Fibroblast of skin of back (primary cell): ENCODE data around the gene ZNF655.
A peak's percentile ranks its signal among the peaks of the same experiment; 100 is the strongest.
"Not testable (repeated sequence)": the region's sequence is repeated elsewhere in the genome, so short reads cannot be mapped to it uniquely, and the experiment has no call there.

Source experiments
- DNase-seq: peaks from one replicate; pipeline ENCODE4 v3.0.0-alpha.2; 2013

The ZNF655 gene

DNA sequence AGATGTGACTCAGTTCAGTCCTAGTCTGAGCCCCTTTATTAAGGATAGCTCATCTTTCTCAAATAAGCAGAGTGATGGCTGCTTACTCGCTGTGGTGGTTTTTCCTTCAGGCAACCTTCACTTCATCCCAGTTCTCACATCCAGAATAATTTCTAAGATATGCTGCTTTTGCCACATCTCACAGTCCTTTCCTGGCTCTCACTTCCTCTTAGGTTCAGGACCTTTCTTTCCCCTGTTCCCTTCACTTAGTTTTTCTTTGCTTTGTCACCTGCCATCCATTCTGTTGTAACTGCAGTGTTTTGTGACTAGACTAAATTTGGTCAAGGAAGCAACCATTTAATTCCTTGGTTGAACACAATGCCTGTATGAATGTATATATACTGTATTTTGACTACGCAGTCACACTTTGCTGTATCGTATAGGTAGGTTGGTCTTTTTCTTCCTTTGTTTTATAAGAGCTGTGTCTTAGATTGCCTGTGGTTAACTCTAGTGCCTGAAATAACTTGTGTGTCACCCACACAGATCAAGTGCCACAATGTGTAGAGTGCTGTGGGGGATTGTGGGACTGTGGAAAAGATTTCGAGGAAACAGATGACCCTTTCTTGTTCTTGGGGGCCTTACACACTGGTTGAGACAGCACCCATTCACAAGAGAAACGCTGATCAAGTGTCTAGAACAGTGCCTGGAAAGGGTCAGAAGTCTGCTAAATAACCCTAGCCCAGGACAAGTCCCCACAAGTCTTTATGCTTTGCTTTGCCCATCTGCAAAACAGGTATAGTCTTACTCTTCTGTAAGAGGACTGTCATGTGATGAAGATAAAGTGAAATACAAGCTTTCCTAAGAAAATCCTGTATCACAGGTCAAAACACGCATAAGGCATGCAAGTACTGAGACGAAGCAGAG, 2.6 kb downstream of the ZNF655 start:
- DNase-seq = no peak

DNA sequence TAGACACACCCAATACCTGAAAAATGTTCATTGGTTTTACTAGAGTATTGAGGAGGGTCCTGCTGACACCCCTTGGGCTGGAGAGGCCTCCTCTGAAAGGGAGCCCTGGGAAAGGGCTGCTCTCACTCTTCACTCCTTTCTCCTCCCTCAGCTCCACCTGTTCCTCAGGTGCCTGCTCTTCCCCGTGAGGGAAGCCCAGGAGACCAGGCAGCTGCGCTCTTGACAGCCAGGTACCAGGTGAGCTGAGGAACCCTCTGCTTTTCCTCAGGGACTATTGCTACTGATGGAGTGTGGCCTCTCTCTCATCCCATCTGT, 3.3 kb downstream of the ZNF655 start:
- DNase-seq = no peak

DNA sequence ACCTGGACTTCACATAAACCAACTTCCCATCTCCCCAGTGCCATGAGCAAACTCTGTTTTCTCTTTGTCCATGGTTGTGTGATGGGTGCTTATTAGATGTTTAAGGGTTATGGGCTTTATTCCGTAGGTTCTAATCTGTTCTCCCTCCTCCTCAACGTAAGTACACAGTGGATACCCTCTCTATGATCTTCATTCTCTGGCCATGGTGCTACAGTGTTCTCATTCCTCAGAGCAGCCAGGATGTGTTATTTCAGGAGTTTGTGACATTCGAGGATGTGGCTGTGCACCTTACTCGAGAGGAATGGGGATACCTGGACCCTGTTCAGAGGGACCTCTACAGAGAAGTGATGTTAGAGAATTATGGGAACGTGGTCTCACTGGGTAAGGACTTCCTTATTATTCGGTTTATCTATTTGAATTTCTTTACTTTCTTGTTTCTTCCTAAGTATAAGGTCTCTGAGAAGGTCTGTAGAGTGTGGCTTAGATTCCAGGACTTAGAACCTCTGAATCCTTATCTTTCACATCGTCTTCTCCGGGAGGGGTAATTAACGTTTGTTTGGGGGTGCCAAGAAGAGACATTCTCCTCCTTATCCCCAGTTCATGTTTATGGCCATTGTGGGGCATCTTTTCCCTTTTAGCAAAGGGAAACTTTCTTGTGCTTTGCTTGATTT, 3.8 kb downstream of the ZNF655 start:
- DNase-seq = no peak

DNA sequence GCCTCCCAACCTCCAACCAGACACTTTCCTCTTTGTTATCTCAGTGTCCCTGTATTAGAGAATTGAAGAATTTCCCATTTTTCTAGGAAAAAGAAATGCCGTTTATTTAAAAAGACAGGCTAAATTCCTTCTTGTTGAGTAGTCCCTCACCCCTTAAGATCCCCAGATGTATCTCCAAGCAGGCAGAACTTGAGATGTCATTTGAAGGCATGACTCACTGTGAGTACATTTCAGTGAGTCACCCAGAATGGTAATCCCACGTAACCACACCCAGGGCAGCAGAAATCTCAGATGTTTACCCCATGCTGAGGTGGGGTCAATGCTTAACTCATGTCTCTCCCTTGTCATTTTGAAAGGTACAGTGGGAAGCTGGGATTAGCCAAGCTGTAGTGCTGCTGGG, 4.4 kb downstream of the ZNF655 start:
- DNase-seq = peak; percentile 100

DNA sequence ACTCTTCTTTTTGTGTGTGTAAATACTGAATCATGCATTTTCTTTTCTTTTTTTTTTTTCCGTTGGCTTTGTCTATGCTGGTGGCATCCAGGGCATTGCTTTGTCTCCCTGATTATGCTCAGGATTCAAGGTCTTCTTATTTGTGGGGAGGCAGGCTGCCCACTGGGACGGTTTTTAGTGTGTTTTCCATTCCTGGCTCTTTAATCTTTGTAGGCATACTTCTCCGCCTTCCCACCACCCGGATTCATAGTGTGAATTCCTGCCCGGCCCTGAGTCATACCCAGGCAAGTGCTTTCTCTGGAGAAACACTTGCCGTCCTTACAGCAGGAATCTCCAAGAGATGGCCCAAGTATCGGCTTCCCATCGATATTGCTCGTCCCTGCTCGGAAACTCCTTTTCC, 5.2 kb downstream of the ZNF655 start:
- DNase-seq = peak; percentile 95

DNA sequence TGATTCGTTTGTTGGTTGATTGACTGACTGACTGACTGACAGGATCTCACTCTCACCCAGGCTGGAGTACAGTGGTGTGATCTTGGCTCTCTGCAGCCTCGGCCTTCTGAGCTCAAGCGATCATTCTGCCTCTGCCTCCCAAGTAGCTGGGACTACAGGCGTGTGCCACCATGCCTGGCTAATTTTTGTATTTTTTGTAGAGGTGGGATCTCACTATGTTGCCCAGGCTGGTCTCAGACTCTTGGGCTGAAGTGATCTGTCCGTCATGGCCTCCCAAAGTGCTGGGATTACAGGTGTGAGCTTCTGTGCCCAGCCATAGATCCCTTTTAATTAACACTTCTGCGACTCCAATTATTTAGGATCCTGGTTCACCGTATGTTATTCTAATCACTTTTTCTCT, 10.3 kb downstream of the ZNF655 start:
- DNase-seq = not testable (repeated sequence)

DNA sequence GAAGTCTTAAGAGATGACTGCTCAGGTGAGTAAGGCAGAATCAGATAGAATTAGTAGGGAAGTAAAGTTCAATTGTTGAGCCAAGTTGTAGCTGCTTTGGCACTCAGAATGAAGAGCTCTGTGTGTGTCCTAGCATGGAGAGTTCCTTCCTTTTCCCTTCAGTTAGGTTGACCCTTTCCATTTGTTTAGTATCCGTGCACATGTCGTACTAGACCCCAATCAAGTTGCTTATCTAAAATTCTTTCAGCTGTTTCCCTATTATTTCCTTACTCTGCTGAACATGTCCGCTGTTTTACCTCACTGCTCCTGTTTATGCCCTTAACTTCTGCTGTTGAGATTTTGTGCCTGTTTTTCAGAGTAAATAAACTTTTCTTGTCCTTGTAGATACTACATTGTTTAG, 13.3 kb downstream of the ZNF655 start:
- DNase-seq = no peak

DNA sequence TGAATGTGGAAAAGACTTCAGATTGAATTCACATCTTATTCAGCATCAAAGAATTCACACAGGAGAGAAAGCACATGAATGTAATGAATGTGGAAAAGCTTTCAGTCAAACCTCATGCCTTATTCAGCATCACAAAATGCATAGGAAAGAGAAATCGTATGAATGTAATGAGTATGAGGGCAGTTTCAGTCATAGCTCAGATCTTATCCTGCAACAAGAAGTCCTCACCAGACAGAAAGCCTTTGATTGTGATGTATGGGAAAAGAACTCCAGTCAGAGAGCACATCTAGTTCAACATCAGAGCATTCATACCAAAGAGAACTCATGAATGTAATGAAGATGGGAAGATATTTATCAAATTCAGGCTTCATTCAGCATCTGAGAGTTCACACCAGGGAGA, 14.8 kb downstream of the ZNF655 start:
- no peak for DNase-seq

DNA sequence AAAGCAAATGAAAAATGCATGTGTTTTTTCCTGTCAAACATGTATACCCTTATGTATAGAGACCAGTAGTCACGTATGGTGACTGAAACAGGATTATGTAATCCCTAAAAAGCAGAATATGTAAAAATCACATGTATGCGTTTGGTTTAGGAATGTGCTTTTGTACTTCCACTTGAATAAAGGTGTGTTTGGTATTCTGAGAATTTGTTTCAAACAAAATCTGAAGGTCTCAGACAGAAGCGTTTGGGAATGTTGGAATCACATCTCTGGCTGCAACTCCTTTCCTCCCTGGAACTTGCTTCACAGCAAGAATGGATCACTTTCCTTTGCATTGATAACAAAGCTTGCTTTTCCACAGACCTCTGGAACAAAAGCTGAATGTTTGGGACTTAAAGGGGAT, 17.8 kb downstream of the ZNF655 start:
- DNase-seq = no peak

DNA sequence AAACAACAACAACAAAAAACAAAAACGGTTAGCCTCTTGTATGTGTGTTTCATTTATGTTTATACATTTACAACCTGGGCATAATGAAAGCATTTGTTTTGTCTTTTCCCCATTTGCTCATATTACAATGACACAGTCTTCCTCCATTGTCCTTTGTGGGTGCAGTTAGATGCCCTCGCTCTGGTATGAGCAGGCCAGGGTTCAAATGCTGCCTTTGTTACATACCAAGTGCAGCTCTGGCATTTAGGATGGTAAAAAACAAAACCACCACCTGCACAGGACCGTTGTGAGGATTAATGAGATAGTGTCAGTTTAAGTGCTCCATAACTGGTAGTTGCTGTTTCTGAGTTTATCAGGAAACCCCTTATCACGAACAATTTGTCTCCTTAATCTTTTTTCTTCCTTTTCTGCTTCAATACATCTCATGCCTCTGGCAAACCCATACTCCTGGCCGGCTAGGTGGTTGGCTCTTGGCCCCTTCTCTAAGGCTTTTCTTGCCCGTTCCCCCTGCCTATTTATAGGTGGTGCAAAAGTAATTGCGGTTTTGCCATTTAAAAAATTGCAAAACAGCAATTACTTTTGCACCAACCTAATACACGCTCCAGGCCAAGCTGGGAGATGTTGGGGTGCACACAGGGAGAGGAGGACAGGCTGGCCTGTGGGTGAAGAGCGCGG, 21.0 kb downstream of the ZNF655 start:
- DNase-seq = no peak

DNA sequence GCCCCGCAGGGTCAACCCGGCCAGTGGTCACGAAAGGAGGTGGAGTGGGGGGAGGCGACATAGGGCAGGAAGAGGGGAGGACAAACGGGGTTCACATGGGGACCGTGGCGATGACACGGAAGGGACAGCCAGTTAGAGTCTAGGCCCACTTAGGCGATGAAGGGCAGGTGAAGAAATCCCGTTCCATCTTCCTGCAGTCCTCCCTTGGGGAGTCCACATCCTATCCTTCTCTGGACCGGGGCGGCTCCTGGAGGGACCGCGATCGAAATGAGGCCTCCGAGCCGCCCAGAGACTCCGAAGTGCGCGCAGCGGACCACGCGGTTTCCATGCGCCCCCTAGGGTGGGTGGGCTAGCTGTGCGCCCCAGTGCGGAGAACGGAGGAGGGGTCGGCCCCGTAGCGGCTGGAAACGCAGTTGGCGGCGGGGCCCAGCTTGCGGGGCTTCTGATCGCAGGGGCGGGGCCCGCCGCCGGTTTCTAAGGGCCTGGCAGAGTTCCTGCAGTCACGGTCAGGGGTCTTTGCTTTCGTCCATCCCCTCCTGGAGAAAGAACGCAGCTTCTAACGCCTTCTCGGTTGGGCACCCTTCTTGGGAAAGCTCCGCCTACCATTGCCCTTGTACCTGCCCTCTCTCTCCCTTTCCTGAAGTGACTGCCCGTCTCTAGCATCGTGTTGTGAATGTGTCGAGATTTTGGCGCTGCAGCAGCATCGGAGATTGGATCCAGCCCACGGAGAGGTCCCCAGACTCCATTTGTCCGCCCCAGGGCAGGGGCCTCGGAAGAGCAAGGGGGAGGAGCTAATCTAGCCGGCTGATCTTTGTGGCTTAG, 21.7 kb downstream of the ZNF655 start:
- DNase-seq = peak; percentile 49

DNA sequence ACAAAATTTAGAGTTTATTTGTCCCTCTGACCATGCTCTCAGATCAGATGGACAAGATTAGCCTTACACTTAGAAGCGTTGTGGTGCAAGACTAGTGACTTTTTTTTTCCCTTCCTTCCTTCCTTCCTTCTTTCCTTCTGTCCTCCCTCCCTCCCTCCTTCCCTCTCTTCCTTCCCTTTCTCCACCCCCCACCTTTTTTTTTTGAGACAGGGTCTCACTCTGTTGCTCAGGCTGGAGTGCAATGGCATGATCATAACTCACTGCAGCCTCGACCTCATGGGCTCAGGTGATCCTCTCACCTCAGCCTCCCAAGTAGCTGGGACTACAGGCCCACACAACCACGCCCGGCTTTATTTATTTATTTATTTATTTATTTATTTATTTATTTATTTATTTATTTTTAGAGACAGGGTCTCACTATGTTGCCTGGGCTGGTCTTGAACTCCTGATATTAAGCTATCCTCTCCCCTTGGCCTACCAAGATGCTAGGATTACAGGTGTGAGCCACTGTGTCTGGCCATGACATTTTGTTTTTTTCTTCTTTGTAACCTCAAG, 22.4 kb downstream of the ZNF655 start:
- not testable (repeated sequence) for DNase-seq

DNA sequence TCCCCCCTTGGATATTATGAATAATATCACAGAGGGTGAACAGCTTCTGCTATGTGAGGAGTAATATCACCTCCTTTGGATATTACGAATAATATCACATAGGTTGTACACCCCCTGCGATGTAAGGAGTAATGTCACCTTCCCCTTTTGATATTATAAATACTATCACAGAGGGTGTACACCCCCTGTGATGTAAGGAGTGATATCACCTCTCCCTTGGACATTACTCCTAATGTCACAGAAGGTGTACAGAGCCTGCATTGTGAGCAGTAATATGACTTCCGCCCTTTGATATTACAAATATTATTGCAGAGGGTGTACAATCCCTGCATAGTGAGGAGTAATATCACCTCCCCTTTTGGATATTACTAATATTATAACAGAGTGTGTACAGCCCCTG, 30.4 kb downstream of the ZNF655 start:
- no peak for DNase-seq

DNA sequence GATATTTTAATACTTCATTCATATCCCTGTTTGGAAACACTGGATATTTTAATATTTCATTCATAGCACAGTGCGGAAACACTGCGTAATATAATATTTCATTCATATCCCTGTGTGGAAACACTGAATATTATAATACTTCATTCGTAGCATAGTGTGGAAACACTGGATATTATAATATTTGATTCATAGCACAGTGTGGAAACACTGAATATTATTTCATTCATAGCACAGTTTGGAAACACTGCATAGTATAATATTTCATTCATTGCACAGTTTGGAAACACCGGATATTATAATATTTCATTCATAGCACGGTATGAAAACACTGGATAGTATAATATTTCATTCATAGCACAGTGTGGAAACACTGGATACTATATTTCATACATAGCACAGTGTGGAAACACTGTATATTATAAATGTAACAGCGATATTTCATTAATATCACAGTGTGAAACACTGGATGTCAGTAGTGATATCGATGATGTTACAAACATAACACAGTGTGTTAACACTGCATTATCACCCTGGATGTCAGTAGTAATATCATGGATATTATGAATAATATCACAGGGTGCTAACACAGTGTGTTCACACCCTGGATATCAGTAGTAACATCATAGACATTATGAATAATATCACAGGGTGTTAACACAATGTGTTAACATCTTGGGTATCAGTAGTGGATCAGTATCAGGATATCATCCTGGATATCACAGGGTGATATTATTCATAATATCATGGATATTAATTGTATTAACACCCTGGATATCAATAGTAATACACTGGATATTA, 36.7 kb downstream of the ZNF655 start:
- DNase-seq = no peak

DNA sequence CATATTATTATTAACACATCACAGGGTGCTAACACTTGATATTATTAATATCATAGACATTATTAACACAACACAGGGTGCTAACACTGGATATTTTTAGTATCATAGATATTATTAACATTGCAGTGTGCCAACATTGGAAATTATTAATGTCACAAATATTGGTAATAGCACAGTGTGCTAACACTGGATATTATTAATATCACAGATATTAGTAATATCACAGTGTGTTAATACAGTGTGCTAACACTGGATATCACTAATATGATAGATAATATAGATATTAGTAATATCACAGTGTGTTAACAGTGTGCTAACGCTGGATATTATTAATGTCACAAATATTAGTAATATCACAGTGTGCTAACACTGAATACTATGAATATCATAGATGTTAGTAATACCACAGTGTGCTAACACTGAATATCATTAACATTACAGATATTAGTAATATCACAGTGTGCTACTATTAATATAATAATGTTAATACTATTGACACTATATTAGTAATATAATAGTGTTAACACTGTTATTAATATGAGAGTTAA, 38.0 kb downstream of the ZNF655 start:
- no peak for DNase-seq

DNA sequence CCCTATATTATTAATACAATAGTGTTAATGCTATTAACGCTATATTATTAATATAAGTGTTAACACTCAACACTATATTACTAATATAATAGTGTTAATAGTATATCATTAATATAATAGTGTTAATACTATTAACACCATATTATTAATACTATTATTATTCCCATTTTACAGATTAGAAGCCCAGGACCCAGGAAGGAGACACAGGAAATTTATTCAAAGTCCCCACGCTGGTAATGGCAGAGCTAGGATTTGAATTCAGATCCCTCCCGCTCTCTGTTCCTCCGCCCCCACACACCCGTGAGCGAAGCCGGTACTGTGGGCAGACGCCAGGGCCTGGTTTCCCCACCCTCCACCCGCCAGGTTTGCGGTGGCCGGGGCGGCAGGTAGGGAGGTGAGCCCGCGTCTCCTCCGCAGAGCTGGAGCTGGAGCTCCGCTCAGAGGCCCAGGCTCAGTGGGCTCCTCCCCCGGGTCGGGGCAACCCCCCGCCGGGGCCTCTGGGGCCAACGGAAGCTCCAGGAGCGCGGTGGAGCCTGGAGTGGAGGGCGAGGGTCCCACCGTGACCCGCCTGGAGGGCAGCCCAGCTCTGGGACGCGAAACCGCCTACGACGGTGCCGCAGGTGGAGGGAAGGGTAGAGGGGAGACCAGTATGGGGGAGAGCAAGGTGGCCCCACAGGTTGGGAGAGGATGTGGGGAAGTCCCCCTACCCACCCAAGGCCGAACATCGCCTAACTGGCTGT, 39.5 kb downstream of the ZNF655 start, which contains the start of gene TMEM225B:
Gene TMEM225B (plus strand): TSS at position 506 of the 740 bp plus-strand sequence. CDS start 6,122 bp downstream, outside the sequence.
- DNase-seq = no peak

DNA sequence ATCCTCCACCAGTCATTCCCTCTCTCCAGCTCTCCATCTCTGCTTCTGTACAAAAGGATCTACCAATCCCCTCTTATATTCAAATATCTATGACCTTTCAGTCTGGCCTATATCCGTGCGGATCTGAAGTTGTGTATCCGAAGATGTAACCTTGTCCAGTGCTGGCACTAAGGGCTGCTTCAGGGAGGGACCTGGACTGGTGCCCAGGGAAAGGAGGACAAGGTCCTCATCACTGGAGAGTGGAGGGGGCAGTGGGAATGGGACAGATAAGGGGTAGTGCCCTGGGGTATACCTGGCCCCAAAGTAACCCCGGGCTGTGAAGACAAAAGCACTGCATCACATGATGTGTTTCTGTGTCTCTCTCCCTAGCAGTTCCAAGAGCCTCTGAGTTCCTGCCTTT, 41.4 kb downstream of the ZNF655 start:
- DNase-seq = no peak

DNA sequence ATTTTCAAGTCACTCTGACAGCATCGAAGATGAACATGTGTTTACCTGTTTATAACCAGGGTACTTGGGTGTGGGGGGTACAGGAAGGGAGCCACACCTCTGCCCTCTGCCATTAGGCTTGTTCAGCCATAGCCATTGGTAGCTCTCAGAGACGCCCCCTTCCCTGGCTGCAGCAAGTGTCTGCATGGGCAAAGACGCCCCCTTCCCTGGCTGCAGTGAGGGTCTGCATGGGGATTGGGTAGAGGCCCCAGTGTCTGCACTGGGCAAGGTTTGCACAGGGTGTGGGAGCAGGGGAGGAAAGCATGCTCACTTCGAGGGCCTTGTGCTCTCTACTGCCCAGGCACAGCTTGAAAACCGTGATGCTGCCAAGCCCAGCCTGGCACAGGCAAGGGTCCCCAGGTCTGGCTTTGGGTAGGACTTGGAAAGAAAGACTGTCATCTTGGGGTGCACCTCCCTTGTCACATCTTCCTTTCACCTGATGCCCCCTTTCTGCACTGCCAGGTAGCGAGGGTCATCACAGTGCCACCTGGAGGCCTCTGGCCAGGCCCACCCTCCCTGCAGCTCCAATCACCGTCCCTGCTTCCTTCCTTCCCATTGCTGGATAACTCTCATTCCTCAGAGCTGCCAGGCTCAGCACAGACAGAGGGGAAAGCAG, 43.3 kb downstream of the ZNF655 start:
- DNase-seq = no peak

DNA sequence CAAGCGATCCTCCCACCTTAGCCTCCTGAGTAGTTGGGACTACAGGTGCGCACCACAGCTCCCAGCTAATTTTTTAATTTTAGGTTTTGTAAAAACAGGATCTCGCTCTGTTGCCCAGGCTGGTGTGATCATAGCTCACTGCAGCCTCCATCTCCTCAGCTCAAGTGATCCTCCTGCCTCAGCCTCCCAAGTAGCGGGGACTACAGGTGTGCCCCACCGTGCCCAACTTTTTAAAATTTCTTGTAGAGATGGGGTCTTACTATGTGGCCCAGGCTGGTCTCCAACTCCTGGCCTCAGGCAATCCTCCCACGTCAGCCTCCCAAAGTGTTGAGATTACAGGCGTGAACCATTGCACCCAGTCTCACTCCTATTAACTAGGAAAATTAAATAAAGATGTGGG, 47.1 kb downstream of the ZNF655 start:
- DNase-seq = no peak

DNA sequence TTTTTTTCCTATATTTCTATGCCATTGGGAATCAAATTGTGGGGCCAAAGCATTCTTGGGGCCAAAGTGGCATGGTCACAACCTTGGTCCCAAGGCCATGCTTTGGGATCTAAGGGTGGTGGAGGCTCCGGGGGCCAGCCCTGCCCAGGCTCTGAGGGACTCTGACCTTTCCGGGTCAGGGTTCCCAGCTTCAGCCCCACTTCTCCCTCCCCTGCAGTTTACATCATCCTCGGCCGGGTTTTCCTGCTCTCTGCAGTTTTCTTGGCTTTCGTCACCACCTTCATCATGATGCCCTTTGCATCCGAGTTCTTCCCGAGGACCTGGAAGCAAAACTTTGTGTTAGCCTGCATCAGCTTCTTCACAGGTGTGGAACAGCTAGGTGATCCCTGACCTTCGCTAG, 48.1 kb downstream of the ZNF655 start:
- DNase-seq = no peak
